GM21360 (cell line): Measurements from ENCODE around the gene SAMD4A.
"Not testable (repeated sequence)": the region's sequence is repeated elsewhere in the genome, so short reads cannot be mapped to it uniquely, and the experiment has no call there.

Experiments used
- ATAC-seq: cut with Tn5 transposase; IDR thresholded peaks from one replicate; pipeline ENCODE4 v1.9.1; 2021; ENCODE audit warnings: mild to moderate bottlenecking, moderate library complexity; ENCODE audit not compliant: unreplicated experiment

The SAMD4A gene

DNA sequence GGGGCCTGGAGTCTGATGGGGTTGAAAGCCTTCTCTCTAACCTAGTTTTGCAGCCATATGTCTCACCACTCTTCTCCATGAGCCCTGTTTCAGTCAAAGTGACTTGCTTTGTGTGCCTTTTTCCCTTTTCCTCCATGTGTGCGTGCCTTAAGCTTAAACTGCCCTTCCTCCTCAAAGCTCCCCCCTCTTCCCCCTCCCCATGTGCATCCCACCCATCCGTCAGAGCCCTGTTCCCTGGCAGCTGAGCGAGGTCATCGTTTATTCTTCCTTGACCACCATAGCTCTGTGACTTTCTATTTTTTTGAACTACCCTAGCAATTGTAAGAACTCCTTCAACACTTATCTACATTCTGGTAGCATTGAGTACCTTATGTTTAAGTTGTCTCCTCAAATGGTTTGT, 24.9 kb downstream of the SAMD4A start:
- no peak for ATAC-seq

DNA sequence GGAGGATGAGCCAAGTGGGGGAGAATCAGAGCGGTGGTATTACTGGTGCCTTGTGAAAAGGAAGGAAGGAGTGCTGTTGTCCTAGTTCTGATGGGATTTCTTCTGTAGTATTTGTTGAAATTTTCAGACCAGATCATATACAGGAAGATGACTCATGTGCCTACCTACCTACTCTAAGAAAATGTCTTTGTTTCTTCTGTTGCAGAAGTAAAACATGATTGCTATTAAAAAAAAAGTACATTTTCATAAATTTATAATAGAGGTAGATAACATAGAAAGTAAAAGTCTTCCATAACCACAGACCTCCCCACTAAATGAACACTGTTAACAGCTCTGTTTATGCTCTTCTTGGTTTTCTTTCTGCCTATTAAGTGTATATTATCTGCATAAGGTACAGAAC, 26.9 kb downstream of the SAMD4A start:
- no peak for ATAC-seq

DNA sequence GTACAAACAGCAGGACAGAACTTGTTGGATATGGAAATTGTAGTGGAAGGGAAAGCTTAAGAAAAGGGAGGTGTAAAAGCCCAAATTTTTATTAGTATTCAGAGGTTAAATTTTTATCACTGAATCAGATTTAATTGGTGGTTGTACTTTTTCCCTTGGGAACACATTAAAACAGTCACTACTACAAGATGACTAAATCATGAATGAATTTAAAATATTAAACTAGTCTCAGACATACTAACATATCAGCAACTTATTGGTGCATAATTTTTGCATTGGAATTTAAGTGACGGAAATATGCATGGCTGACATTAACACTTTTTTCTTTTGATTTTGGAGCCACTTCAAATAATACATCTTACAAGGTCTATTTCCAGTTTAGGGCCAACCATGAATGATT, 27.6 kb downstream of the SAMD4A start:
- ATAC-seq = no peak

DNA sequence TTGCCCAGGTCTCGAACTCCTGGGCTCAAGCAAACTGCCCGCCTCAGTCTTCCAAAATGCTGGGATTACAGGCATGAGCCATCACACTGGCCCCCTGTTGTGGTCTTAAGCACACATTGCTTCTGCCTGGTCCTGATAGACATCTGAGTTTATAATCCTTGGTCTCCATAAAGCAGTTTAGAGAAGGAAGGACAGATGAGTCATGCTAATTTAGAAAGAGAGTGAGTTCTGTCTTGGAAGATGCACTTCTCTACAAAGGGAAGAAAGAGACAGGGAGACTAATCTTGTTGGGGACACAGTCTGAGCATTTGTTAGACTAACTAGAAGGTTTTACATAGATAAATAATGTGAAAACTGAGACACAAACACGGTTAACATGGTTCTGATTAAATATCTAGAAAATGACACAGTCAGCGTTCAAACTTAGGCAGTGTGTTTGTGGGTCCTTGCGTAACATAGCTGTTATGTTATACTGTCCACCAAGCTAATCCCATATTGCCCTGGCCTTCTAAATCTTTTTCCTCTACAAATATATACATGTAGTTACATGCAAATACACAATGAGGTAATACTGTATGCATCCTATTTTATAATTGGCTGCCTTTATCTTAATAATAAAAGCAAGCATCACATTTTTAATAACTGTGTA, 31.0 kb downstream of the SAMD4A start:
- ATAC-seq = no peak

DNA sequence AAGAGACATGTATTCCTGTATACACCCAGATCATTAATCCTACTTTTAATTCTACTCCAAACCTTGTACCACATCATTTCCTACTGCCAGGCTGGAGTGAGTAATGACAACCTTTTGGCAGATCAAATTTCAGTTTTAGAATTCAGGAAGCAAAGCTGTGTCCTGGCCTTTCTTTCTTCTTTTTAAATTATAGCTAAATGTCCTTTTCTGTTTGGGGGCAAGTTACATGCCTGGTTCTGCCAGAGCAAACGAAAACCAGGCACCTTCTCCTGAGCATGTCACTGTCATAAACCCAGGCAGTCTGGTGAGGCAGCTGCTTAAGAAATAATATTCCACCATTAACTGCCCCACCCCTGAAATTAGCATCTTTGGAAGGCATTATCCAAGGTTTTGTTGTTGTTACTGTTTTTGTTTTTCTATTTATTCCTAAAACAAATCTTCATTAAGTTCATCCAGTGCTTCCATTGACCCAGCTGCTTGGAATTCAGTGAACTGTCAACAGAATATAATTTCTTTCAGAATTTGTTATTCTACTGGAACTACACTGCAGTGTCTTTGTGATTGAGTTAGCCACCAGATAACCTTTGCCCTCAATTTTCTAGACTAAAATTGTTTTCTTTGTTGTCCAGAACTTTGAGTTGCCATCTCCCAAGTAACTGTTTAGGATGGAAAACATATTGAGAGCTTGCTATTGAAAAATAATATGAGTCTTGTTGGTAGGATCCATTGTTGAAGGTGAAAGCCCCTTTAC, 33.2 kb downstream of the SAMD4A start:
- no peak for ATAC-seq

DNA sequence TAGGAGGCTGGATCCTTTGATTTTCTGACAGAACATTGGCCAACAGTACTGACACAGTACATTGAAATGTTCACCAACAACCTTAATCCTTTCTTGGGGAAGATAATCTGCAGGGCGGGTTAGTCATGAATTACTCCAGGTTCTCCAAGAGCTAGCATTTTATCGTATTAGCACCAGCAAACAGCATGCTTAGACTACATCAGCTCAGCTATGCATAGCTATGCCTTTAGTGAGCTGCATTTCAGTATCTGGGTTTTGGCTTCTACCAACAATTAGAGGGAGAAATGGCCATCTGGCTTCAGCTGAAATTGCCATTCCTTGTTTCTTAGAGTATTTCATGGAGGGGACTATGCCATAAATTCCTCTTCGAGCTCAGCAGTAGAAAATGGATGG, 33.8 kb downstream of the SAMD4A start:
- ATAC-seq = no peak

DNA sequence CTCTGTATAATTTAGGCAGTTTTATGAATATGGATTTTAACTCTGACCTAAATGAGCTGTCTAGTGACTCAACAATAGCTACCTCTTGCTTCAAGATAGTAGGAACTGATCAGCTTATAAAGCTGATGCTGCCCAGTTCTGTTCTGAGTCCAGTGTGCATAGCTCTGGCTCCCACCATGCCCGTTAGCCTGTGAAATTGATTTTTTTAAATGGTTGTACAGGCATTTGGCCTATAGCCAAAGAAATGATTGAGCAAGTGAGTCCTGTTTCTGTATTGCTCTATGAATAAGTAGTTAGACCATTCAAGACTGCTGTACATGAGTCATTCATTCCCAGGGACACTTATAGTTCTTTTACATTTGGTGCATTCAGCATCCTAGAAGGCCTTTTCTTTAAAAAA, 36.4 kb downstream of the SAMD4A start:
- no peak for ATAC-seq

DNA sequence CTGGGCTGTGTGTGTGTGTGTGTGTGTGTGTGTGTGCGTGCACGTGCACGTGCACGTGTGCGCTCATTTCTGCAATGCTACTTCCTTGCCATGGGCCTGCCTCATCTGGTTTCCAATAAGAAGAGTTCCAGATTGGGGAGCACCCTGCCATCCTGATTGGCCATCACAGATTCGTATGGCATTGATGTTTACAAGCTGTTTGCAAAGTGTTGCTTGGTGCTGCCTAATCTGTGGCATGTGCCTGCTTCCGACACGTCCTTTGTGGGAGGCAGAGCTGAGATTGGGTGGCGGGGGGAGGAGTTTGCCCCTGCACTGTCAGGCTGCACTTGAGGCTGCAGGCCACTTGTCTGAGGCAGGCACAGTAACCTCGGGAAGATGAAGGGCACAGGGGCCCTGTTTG, 39.2 kb downstream of the SAMD4A start:
- no peak for ATAC-seq

DNA sequence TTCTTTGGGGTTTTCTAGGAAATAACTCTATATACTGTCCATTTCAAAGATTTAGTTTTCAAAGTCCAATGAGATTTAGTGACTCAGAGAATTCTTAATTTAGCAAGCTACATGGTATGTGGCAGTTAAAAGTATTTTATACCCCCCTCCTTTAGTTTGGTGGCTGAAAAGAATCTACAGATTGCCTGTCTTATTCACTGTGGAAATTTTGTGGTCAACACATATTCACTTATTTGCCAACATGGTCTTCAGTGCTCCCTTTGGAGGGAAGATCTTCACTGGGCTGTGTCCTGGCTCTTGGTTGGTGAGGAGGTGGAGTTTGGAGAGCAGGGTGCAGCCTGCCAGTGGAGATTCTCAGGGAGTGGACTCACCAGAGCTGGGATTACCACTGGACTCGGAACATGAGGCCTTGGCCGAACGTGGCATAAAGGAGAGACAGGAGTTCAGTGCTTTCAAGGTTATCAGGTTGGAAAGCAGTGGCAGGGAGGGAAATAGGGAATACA, 39.8 kb downstream of the SAMD4A start:
- ATAC-seq = no peak

DNA sequence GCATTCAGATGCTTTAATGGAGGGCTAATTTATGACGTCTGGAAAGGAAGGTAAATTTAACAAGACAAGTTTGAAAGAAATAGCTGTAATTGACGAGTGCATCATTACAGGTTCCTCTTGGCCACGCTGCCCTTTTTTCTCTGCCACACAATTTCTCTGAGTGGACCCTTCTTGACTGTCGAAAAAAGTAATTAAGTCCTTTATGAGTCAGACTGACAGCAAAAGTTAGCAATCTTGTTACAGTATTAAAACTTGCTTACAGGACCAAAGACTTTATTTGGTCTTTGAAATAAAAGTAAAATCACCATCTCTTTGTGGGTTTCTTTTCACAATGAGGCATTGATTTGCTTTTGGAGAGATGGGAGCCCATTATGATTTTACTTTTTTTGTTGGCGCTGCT, 42.6 kb downstream of the SAMD4A start:
- no peak for ATAC-seq

DNA sequence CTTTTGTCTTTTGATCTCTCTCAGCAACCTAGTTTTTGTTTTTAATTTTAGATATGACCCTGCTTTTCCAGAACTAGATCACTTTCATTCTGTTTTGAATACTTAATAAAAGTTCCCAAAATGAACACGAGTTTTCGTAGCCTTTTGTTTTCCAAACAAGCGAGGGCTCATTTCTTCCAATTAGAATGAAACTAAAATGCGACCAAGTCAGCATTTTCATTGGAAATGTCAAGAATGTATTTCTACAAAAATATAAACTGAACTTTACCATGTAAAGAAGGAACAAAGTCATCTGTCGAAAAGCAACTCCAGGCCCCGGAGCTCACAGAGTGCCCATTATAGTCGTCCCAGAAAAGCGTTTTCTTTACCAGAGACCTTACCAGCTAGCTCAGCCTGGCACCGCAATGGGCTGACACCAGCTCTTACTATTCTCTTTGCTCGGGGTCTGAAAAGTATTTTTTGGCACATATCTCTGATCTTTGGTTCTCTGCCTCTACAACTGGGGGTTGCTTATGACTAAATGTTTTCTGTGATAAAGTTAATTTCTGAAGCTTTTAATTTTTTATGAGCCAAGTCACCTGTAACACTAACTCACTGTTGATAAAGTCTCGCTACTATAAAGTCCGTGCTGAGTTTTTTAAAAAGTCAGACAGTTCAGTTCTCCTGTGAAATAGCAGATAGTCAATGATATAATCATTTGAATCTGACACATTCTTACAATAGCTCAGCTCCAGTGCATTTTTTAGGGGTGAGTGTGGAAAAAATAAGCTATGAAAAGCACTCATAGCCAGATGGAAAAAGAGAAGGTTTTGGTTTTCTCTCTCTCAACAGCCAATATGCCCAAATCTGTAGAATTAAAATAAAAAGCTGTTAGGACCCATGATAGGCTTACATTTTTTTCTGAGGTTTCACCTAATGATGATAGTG, 43.4 kb downstream of the SAMD4A start:
- no peak for ATAC-seq

DNA sequence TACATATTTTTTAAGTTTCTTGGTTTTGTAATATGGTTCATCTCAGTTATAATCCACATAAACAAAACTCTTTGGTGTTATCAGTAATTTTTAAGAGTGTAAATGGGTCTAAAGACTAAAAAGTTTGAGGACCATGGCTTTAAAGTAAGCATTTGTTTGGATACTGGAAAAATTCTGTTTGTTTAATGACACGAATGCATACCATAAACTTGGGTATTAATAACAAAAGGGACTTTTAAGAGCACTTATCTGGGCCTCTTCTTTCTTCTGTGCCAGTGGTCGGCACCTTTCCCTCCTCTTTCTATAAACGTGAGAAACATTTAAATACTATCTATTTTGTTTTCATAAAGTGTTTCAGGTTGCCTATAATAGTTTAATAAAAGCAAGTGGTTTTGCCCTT, 47.4 kb downstream of the SAMD4A start:
- ATAC-seq = no peak

DNA sequence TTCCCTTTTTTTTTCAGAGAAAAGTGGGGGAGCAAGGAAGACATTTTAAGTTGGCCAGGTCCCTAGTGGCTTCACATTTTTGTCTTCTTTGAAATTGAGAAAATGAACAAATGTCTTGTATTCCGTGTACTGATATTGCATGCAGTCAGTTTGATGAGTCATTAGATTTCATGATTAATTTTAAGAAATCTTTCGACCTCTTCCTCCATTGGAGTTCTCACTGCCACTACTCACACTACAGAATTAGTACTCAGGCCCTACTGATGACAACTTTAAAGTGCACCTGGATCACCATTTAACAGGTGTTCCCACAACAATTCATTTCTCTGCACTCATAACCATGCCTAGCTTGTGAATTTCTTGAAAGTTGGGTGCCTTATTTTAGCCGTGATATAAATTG, 50.5 kb downstream of the SAMD4A start:
- ATAC-seq = no peak

DNA sequence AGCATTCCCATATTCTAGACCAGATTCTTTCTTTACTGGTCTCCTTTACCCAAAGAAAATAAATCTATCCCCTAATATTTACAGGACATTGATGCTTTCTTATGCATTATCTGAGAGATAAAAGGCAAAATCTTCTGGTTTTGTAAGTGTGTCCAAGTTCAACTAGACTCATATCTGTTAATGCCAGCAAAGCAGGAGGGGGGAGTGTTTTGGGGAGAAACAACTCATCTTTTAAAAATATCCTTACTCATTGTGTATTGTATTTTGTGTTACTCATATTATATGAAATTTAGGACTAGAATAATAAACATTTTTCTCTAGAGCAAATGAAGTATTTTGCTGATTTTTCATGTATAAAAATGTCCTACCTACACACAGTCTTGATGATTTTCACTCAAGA, 54.8 kb downstream of the SAMD4A start:
- no peak for ATAC-seq

DNA sequence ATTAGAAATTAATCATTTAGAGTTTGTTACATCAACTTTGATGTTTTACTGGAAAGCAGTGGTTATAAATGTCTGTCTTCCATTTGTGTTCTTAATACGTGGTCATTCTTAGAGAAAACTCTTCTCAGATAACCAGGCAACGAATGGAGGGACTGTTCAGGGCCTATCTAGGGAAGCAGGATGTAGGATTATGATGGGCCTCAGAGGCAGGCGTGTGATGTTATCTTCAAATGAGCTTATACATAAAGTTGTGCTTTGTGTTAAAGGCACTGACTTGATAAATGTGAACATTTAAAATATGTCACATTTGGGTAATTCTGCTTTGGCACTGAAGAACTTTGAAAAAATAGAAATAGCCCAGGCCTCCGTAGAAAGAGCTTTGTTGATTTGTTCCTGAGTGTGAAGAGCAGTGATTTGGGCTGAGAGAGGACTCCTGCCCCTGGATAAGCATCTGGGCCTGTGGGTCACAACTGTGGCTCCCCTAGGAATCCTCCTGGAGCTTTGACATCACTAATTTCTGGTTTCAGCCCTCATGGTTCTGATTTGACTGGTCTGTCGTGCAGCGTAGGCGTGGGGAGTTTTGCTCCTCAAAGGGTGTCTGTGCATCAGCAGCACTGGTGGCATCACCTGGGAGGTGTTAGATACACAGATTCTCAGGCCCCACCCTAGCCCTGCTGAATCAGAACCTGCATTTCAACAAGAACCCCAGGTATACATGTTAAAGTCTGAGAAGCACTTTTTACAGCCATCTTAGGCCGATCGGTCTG, 55.4 kb downstream of the SAMD4A start:
- peak; percentile 90 for ATAC-seq

DNA sequence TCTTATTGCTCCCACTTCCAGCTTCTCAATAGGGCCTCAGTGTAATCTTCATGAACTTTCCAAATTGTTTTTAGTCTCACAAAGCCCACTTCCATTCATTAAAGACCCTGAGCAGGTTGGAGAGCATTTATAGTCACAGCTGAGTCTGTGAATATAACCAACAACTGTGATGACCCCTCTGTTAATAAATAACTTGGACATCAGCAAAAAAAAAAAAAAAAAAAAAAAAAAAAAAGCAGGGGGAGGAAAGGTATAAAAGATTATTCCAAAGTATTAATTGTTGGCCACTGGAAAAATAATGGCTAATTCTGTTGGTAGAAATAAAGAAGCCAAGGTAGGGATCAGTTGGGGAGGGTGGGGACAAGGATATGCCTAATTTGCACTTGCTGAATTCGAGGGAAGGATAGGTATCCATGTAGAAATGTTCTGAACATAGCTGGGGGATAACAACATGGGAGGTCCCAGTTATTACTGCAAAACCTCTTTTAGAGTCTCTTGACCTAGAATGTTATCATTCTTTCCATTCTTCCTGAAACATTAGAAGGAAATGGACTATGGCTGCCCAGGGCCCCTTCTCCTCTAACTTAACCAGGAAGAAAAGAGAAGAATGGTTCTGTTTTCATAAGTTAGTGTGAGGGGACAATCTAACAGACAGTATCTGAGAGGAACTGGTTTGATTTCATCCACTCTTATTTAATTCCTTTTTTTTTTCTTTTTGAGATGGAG, 56.5 kb downstream of the SAMD4A start:
- no peak for ATAC-seq

DNA sequence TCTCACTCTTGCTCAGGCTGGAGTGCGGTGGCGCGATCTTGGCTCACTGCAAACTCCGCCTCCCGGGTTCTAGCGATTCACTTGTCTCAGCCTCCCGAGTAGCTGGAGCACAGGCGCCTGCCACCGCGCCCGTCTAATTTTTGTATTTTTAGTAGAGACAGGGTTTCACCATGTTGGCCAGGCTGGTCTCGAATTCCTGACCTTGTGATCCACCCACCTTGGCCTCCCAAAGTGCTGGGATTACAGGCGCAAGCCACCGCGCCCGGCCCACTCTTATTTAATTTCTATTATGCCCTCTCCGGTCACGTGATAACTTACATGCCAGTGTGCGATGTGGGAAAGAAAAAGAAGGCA, 57.1 kb downstream of the SAMD4A start:
- ATAC-seq = not testable (repeated sequence)

DNA sequence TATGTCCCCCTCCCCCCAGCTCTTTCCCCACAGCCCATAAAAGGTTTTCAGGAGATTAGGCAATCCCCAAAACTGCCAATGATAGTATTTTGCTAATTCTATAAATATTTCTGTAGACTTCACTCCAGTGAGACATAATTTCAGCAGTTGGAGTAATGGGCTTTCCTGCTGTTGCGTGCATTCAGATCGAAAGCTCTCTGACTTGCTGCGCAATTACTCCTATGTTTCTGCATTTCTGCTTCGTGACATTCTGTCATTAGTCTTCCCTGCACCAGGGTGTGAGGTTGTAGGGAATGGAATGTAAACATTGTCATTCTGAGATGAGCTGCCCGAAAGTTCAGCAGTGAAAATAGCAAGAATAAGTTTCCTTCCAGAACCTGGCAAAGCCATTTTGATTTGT, 58.2 kb downstream of the SAMD4A start:
- ATAC-seq = no peak

DNA sequence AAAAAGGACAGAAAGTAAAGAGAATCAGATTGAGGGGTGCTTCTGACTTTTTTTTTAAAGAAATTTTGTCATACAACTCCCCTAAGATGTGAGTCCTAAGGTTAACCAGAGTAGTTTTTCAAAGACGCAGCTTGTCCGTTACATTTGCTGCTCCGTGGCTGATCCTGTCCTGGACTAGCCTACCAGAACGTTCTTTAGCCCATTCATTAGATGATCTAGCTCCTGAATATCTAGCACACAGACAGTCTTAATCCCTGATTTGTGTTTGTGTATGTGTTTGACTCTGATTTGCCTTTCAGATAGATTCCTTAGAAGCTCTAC, 60.3 kb downstream of the SAMD4A start:
- no peak for ATAC-seq
